HG02642 (cell line): ENCODE measurements around the gene GJA4.
"Not testable (repeated sequence)": the region's sequence is repeated elsewhere in the genome, so short reads cannot be mapped to it uniquely, and the experiment has no call there.

Experiments
- ATAC-seq: cut with Tn5 transposase; IDR thresholded peaks from one replicate; pipeline ENCODE4 v1.9.1; 2021; ENCODE audit warnings: mild to moderate bottlenecking; ENCODE audit not compliant: unreplicated experiment, poor library complexity

Gene GJA4

DNA sequence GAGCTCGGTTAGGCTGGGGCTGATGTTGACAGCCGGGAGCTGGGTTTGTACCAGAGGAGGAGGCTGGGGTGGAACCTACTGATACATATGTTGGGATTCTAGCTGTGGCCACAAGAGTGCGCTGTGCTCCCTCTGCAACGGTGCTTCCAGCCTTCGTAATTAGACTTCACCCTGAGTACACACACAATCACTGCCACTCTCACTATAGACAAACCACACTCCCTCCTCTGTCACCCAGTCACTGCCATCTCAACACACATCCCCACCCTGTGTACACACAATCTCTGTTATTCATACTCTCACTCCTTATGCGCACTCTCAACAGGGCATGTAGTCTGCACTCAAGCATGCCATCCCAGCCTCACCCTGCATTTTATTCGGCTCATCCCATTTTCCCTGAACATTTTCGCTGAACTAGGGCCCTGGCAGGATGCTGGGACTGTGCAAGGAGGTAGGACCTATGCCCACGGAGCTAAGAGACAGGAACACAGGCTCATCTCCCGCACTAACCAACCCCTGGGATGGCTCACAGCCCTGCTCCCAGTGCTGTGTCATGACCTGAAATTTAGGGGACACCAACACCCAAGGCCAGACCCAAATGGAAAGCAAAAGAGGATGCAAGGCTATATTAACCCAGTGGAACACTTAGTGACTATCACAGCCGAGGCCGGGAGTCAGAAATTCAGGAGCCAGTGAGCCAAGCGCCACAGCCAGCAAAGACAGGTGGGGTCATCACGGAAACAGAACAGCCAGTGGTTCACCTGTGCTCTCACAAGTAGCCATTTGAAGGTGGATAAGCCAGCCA lies 6.1 kb upstream of the GJA4 start:
- ATAC-seq = no peak

DNA sequence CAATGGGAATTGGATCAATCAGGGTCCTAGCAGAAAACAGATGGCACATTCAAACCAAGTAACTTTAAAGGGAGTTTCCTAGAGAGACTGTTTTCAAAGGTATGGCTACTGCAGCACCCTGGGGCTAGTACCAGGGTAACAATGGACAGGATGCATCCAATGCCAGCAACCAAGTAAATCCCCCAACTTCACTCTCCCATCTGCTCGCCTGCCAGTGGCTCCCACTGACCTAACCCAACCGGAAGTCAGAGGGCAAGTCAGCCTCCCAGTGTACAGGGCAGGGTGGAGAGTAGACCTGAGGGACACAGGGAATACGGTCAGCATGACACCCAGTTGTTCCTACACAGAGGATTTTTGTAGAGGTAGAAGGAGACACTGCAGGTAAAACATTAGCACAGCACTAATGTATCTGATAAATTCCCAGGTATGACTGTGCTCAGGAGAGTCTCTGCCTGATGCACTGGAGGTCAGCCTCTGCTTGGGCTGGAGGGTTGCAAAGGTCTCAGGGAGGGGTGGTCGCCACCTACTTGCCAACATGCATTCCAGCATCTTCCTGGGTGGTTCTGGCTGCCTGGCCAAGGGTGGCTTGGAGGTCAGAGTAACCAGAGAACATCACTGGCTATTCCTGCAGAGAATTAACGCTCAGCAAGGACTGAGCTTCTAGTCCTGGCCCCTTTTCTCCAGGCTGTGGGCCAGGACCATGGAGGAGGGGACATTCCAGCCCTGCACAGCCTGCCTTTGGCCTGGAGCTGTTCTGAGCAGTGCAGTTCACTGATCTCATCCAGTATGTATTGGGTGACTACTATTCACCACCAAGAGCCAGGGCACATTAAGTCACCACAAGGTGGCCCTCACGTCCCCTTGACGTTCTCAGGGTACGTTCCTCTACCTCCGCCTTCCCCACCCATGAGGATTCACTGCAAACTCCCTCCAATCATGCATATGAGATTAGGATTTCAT lies 5.1 kb upstream of the GJA4 start:
- no peak for ATAC-seq

DNA sequence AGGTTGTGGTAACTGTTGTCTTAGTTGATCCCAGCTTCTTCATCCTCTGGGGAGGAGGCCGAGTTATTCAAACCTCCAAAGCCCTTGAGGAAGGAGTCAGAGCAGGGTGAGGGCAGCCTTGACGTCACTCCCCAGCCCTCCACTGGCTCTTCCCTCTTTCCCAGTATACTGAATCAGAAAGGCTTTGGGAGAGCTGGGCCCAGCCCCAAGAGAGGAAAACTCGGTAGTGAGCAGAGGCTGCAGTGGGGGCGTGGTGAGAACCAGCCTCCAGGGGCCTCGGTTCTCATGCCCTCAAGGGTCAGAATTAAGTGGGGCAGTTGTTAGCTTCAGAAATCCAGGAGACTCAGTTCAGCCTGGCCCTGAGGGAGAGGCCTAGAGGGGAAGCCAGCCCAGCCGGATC lies 1.8 kb upstream of the GJA4 start:
- no peak for ATAC-seq

DNA sequence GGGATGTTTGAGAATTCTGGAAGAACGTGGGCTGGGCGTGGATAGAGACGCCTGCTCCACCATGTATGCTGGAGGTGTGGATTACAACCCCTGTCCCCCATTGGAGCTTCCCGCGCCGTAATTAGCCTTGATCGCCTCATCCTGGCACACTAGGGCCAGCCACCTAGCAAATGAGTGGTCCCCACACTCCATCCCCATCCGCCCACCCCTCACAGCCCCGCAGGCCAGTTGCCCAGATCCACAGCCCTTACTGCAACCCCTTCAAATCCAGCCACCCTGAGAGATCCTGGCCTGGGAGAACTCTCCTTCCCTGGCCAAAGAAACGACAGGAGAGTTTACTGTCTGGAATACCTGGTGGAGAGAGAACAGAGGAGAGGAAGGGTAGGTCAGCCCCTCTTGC lies 375 bp upstream of the GJA4 start:
- no peak for ATAC-seq

DNA sequence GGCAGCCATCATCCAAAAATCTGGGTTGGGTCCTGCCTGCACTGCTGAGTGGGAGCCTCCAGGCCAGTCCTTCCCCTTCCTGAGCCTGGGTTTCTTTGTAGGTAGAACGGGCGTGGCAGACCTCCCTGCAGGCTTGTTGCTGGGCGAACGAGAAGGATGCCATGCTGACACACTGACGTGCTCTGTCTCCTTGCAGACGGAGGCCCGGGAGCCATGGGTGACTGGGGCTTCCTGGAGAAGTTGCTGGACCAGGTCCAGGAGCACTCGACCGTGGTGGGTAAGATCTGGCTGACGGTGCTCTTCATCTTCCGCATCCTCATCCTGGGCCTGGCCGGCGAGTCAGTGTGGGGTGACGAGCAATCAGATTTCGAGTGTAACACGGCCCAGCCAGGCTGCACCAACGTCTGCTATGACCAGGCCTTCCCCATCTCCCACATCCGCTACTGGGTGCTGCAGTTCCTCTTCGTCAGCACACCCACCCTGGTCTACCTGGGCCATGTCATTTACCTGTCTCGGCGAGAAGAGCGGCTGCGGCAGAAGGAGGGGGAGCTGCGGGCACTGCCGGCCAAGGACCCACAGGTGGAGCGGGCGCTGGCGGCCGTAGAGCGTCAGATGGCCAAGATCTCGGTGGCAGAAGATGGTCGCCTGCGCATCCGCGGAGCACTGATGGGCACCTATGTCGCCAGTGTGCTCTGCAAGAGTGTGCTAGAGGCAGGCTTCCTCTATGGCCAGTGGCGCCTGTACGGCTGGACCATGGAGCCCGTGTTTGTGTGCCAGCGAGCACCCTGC lies 1.4 kb downstream of the GJA4 start:
- no peak for ATAC-seq

DNA sequence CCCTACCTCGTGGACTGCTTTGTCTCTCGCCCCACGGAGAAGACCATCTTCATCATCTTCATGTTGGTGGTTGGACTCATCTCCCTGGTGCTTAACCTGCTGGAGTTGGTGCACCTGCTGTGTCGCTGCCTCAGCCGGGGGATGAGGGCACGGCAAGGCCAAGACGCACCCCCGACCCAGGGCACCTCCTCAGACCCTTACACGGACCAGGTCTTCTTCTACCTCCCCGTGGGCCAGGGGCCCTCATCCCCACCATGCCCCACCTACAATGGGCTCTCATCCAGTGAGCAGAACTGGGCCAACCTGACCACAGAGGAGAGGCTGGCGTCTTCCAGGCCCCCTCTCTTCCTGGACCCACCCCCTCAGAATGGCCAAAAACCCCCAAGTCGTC lies 2.0 kb downstream of the GJA4 start:
- ATAC-seq = no peak

DNA sequence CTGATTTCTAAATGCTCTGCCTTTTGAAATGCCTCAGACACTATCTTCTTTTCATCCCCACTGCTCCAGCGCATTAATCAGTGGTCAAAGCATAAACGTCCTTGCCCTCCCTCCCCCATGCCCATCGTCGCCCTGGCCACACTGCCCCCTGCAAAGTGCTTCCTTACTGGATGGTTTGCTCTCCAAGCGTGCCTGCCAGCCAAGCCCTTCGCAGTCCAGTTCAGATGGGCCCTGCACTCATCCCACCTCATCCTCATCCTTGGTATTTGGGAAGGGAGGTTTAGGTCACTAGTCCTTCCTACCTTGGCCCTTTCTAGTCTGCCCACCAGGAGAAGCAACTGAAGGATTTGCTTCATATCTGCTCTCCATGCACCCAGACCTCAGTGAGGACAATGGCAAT lies 3.1 kb downstream of the GJA4 start:
- ATAC-seq = no peak

DNA sequence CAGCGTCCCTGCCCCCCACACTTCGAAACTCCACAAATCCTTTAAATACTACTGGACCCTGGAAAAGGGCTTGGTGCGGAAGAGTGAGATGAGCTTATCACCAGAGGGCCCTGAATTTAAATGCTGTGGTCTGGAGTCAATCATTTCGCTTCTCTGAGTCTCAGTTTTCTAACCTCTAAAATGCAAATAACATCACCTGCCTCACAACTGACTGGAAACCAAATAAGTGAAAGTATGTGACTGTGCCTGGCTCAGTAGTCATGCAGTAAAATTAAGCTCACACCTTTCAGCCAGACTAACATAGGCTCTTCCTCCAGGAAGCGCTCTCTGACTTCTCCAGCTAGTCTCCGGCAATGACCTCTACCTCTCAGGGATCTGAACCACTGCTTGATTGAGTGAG lies 4.2 kb downstream of the GJA4 start:
- ATAC-seq = no peak

DNA sequence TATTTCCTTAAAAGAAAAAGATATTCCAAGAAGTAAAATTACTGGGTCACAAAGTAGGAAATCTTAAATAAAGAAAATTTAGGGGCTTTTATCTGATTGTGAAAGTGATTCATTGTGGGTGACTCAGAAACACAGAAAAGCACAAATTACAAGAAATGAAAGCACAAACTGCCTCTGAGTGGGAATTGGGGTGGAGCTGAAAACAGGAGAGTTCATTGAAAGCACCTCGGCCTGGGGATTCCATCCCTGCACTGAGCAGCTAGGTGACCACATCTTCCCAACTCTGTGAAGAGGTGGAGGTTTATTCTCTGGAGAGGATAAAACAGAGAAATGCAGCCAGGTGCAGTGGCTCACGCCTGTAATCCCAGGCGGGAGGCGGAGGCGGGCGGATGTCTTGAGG lies 7.4 kb downstream of the GJA4 start:
- no peak for ATAC-seq

DNA sequence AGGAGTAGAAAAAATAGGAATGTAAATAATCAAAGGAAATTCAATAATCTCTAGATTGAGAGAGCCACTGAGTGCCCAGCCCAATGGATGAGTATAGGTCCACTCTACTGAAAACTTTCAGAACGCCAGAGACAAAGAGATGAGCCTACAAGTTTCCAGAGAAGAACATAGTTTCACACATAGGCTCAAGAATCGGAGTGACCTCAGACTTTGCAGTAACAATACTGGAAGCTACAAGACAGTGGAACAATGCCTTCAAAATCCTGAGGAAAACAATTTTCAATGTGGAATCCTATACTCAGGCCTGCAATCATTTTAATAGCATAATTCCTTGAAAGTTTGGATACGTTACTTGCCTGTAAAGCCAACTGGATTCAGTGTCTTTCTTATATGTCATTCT lies 11.0 kb downstream of the GJA4 start:
- ATAC-seq = no peak

DNA sequence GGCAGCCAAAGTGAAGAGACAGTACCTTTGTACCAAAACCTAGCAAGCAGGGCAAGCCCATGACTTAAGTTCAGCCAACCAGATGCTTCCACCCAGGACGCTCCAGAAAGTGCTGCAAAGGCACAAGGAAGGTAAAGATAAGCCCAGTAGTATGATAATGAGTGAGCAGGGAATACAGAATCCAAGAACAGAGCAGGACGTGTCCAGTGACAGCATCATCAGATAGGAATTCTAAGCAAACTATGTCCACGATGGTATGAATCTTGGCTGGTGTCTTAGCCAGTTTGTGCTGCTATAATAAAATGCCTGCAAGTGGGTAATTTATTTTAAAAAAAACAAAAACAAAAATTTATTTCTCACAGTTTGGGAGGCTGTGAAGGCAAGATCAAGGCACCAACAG lies 13.6 kb downstream of the GJA4 start:
- no peak for ATAC-seq

DNA sequence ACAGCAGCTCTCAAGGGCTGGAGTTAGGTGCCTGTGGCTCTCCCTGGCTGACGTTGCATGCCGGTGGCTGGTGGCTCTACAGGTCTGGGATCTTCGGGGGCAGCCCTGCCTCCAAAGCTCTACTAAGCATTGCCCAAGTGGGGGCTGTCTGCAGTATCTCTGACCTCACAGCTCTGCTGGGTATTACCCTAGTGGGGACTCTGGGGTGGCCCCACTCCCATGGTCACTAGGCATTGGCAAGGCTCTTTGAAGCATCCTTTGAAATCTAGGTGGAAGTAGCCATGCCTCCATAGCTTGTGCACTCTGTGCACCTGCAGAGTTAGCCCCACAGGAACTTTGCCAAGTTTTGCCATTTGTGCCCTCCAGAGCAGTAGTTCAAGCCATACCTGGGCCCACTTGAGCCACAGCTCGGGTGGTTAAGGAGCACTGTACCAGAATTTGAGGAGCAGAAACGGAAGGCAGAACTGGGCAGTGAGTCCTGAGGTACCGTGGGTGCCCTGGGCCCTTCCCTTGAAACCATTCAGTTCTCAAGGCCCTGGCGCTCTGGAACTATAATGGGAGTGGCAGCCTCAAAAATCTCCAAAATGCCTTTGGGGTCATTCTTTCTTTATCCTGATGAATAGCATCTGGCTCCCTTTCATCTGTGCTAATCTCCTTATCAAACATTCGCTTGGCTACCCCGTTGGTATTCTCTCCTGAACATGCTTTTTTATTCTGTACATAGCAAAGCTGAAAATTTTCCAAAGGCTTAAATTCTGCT lies 15.4 kb downstream of the GJA4 start:
- no peak for ATAC-seq

DNA sequence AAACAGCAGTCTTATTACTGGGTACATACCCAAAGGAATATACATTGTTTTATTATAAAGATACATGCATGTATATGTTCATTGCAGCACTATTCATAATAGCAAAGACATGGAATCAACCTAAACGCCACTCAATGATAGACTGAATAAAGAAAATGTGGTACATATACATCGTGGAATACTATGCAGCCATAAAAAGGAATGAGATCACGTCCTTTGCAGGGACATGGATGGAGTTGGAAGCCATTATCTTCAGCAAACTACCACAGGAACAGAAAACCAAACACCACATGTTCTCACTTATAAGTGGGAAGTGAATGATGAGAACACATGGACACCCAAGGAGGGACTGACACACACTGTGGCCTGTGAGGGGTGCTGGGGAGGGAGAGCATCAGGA lies 18.0 kb downstream of the GJA4 start:
- not testable (repeated sequence) for ATAC-seq

DNA sequence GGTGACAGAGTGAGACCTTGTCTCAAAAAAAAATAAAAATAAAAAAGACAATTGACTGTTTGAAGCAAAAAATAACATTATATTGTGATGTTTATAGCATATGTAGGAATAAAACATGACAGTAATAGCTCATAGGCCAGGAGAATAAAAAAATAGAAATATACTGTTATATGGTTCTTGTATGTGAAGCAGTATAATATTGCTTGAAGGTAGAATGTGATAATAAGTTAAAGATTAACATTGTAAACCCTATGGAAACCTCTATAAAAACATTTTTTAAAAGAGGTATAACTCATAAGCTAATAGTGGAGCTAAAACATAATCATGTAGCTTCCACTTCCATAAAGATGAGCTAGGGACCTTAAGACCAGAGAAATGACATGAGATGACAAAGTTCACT lies 23.5 kb downstream of the GJA4 start:
- ATAC-seq = no peak

DNA sequence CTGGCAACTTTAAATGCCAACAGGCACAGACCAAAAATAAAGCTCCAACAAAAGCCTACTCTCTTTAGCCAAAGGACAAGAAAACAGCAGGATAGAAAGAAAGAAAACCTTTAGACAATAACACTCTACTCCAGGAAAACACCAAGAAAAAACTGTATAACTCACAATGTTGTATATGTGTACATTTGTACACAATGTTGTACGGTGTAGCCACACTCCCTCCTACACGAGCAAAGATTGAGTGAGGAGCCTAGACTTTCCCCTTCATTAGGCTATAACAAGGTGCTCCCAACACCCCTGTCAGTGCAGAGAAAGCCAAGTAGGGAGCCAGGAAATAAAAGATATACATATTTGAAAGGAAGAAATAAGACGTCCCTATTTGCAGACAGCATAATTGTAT lies 24.0 kb downstream of the GJA4 start:
- ATAC-seq = no peak

DNA sequence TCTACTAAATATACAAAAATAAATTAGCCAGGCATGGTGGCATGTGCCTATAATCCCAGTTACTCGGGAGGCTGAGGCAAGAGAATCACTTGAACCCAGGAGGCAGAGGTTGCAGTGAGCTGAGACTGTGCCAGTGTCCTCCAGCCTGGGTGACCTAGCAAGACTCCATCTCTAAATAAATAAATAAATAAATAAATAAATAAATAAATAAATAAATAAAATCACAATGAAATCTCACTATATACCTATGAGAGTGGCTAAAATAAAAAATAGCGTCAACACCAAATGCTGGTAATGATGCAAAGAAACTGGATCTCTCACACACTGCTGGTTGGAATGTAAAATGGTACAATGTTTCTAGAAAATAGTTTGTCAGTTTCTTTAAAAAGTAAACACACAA lies 26.1 kb downstream of the GJA4 start:
- ATAC-seq = not testable (repeated sequence)

DNA sequence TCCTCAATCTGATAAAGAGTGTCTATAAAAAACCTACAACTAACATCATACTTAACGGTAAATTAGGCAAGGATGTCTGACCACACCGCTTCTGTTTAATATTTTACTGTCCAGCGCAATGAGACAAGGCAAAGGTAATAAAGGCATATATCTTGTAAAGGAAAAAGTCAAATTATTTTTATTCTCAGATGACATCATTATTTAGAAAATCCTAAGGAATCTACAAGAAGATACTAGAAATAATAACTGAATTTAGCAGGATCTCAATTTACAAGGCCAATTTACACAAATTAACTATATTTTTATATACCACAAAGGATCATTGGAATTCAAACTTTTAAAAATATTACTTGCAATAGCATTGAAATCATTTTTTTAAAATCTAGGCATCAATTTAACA lies 29.4 kb downstream of the GJA4 start:
- no peak for ATAC-seq

DNA sequence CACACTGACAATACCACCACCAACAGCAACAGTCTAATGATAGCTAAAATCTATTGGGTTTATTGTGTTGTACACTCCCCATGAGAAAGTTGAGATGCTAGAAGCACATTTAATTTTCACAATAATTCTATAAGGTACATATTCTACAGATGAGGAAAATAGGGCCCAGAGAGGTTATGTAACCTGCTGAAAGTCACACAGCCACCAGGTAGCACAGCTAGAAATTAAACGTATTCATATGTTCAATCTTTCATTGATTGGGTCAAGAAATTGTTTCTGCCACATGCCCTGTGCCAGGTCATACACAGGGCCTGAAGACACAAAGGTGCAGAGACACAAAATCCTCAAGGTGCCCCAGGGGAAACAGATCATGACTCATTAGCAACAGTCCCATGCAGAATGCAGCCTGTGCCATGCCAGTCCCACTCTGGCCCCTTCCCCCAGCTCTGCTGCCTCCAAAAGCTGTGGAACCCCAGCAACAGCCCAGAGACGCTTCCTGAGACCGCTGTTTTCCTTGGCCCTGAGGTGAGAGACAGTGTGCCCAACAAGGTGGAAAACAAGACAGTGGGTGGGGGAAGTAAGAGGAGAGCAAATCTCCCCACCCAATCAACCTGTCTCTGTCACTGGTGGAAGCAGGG lies 32.1 kb downstream of the GJA4 start:
- ATAC-seq = no peak

DNA sequence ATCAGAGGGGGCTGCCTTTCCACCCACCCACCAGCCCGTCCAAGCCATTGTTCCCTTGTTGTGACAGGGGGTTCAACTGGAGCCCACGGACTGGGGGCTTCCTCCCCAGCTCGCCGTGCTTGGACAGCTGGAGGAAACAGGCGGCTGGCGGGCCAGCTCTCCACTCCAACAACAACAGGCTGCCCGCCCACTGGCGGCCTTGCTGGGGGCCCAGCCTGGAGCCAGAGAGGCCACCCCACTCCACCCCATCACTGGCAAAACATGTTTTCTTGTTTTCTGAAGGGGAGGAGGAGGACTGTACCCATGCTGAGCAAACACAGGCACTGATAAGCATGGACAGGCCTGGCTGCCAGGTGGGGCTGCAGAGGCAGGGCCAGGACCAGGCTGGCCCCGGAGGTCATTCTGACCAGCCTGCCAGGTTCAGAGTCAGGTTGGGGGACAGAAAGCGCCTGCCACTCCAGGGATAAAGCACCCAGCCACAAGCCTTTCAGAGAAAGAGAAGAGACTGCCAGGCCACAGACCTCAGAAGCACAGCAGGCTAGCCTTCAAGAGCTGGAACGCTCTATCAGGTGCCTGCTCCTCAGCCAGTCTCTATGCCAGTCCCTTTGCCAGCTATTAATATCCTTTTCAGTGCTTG lies 32.8 kb downstream of the GJA4 start:
- no peak for ATAC-seq
